Gastrocnemius medialis (tissue), 4 donors: ENCODE measurements around the gene INF2. TPM values are rescaled to one million over a fixed set of nuclear protein-coding genes. Genes with fewer than 3 reads are reported as not detected.

Source experiments
- ATAC-seq, 2 donors: fragments of 150-250 bp; one replicate each; pipeline ENCODE4 v1.9.1; 2016
- DNase-seq, 2 donors: peaks; one replicate each; pipeline ENCODE4 v3.0.0-alpha.2; 2019
- H3K27ac ChIP-seq, 4 donors: fragments of 200-600 bp; sonication (generic); 1 replicate in 1 of 4; 2 replicates in 3 of 4; pipeline ENCODE4 v1.5.1; 2016 to 2018; ENCODE audit warnings: mild to moderate bottlenecking in 2 of 4, moderate library complexity in 1 of 4
- H3K27me3 ChIP-seq, 3 donors: fragments of 200-600 bp; sonication (generic) in 2 of 3; 1 replicate in 1 of 3; 2 replicates in 2 of 3; pipeline versions ENCODE4 v1.5.1 to v1.6.0; 2016 to 2019; ENCODE audit warnings: mild to moderate bottlenecking in 1 of 3, moderate library complexity in 1 of 3
- H3K36me3 ChIP-seq, 2 donors: fragments of 200-600 bp; sonication (generic) in 1 of 2; one replicate each; pipeline ENCODE4 v1.5.1; 2017 to 2018
- H3K4me1 ChIP-seq, 2 donors: fragments of 200-600 bp; sonication (generic) in 1 of 2; one replicate each; pipeline ENCODE4 v1.5.1; 2016 to 2017; ENCODE audit warnings: mild to moderate bottlenecking in 2 of 2
- H3K4me3 ChIP-seq, 4 donors: fragments of 200-600 bp; sonication (generic) in 3 of 4; 1 replicate in 1 of 4; 2 replicates in 3 of 4; pipeline ENCODE4 v1.5.1; 2016 to 2019; ENCODE audit warnings: mild to moderate bottlenecking in 2 of 4
- H3K9me3 ChIP-seq, 3 donors: fragments of 200-600 bp; sonication (generic) in 2 of 3; 1 replicate in 1 of 3; 2 replicates in 2 of 3; pipeline ENCODE4 v1.5.1; 2016 to 2019
- POLR2A ChIP-seq, 2 donors: fragments of 450-650 bp; IDR thresholded peaks; one replicate each; pipeline ENCODE4 v1.6.1; 2017; ENCODE audit warnings: antibody characterized with exemption in 2 of 2, mild to moderate bottlenecking in 2 of 2, moderate library complexity in 2 of 2
- in situ Hi-C, 4 donors: fragments of 200-750 bp; cut with MboI; loops; one replicate each; pipeline versions ENCODE4 v1.15.0 to v1.8.0; 2017; ENCODE audit warnings: low sequenced_read_pairs in 4 of 4
- intact Hi-C: fragments of 100-400 bp; cut with DNase I; formaldehyde crosslinking; loops from one replicate; pipeline ENCODE4 v1.15.1; 2023; ENCODE audit warnings: low total_unique reads
- total RNA-seq, 4 donors: library from RNA; depleted of rRNA; stranded (reverse); fragments of >200 nt; gene quantifications; one replicate each; pipeline versions ENCODE4 v1.1.0 to v1.2.3, GENCODE V29; 2016
- TF ChIP-seq, protein P1 (sequence below), 5 experiments: fragments of 450-650 bp in 3 of 5; fragments of 200-600 bp in 2 of 5; sonication (generic) in 2 of 5; IDR thresholded peaks in 4 of 5; conservative IDR thresholded peaks in 1 of 5; 1 replicate in 4 of 5; 2 replicates in 1 of 5; pipeline ENCODE4 v1.5.1; 2016 to 2019; ENCODE audit warnings: antibody characterized with exemption in 5 of 5, mild to moderate bottlenecking in 3 of 5, moderate library complexity in 3 of 5

Gene INF2
- total RNA-seq, 4 donors from 2014 or later: 11.6 to 34.6 (median 19.7) TPM

DNA sequence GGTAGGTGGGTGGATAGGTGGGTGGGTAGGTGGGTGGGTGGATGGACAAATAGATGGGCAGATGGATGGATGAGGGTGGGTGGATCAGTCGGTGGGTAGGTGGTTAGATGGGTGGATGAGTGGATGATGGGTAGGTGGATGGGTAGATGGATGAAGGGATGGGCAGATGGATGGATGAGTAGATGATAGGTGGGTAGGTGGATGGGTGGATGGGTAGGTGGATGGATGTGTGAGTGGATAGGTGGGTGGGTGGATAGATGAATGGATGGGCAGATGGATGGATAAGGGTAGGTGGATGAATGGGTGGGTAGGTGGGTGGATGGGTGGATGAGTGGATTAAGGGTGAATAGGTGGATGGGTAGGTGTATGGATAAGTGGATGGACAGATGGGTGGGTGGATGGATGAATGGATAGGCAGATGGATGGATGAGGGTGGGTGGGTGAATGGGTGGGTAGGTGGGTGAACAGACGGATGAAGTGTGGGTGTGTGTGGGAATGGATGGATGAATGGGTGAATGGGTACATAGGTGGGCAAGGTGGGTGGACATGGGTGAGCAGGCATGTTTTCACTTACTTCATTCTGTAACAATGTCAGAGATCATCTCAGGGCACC lies 3.3 kb upstream of the INF2 start:
- DNase-seq: no peak
- H3K4me3 ChIP-seq: no peak overlapping the region
- H3K9me3 ChIP-seq: no peaks in the 10 kb centered on the region
- H3K27ac ChIP-seq: no peak overlapping the region
- intact Hi-C loops (no loop called here), in situ Hi-C loops (no loop called here)
- TF ChIP-seq POLR2A (IDR thresholded peaks at IDR 0.05): no peak
- TF ChIP-seq, protein P1, sequence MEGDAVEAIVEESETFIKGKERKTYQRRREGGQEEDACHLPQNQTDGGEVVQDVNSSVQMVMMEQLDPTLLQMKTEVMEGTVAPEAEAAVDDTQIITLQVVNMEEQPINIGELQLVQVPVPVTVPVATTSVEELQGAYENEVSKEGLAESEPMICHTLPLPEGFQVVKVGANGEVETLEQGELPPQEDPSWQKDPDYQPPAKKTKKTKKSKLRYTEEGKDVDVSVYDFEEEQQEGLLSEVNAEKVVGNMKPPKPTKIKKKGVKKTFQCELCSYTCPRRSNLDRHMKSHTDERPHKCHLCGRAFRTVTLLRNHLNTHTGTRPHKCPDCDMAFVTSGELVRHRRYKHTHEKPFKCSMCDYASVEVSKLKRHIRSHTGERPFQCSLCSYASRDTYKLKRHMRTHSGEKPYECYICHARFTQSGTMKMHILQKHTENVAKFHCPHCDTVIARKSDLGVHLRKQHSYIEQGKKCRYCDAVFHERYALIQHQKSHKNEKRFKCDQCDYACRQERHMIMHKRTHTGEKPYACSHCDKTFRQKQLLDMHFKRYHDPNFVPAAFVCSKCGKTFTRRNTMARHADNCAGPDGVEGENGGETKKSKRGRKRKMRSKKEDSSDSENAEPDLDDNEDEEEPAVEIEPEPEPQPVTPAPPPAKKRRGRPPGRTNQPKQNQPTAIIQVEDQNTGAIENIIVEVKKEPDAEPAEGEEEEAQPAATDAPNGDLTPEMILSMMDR (IDR thresholded peaks at IDR 0.05 in 4 of 5, conservative IDR thresholded peaks at IDR 0.05 in 1 of 5): no peak
- ATAC-seq: no peak
- peaks cover 39 to 44% of the 10 kb centered on the region in 2 donors for H3K4me1 ChIP-seq
- no peaks in the 10 kb centered on the region for H3K36me3 ChIP-seq
- H3K27me3 ChIP-seq: no peaks in the 10 kb centered on the region

DNA sequence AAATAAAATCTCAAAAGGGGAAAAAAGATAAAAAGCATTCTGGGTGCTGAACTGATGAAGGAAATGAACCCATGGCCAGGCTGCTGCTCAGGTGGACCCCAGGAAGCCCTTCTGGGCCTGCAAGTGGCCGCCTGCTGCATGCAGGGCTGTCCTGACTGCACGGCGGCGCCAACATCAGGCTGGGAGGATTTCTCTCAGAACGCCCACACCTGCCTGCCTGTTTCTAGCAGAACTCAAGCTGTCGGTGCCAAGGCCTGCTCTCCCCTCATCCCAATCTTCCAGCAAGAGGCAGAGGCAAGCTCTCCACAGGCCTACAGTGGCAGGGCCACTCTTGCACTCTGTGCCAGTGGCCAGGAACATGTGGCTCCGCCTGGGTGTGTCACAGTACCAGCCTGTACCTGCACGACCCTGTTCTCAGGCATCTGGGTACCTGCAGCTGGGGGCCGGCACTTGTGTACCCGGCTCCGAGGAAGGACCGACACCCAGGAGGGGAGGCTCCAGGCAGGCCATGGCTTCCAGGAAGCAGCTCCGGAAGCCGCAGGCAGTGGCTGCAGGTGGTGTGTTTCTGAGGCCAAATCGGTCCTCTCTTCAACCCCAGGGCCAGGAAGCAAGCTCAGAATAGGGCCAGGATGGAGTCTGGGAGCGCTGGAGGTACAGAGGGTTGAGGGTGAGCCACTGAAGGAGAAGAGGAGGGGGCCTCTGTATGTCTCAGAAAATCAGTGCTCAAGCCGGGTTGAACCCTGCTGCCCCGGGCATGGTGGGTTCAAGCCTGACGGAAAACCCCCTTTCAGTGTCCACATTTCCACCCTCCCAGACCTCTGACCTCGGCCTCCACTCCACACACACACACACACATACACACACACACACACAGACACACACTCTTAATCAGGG lies 2.5 kb upstream of the INF2 start:
- TF ChIP-seq POLR2A (IDR thresholded peaks at IDR 0.05): no peak
- TF ChIP-seq, protein P1 (IDR thresholded peaks at IDR 0.05 in 4 of 5, conservative IDR thresholded peaks at IDR 0.05 in 1 of 5): no peak
- H3K4me1 ChIP-seq: peaks cover 35 to 41% of the 10 kb centered on the region in 2 donors
- H3K27me3 ChIP-seq: no peaks in the 10 kb centered on the region
- H3K27ac ChIP-seq: peak overlapping the region in 1 of 4 donors; percentile 87
- no peak overlapping the region for H3K4me3 ChIP-seq
- intact Hi-C loops (no loop called here), in situ Hi-C loops (no loop called here)
- no peak for DNase-seq
- H3K36me3 ChIP-seq: no peaks in the 10 kb centered on the region
- ATAC-seq: no peak
- no peaks in the 10 kb centered on the region for H3K9me3 ChIP-seq

GRCh38 chr14:104687601-104688504 lies 1.6 kb upstream of the INF2 start:
- no peaks in the 10 kb centered on the region for H3K9me3 ChIP-seq
- intact Hi-C loops (loop anchor here (1.0 kb wide), 1 partner anchor 34 kb away; no protein-coding TSS in a partner anchor), in situ Hi-C loops (no loop called here)
- peaks cover 29 to 36% of the 10 kb centered on the region in 2 donors for H3K4me1 ChIP-seq
- DNase-seq (peak; percentile 88 to 94), ATAC-seq (peak; percentile 73 to 81)
- TF ChIP-seq, protein P1 (IDR thresholded peaks at IDR 0.05 in 4 of 5, conservative IDR thresholded peaks at IDR 0.05 in 1 of 5): no peak
- TF ChIP-seq POLR2A (IDR thresholded peaks at IDR 0.05): peak; percentile 42 to 53
- H3K4me3 ChIP-seq: peak overlapping the region; percentile 54 to 86 (median 64)
- no peaks in the 10 kb centered on the region for H3K27me3 ChIP-seq
- peak overlapping the region; percentile 80 to 87 (median 84) for H3K27ac ChIP-seq
- H3K36me3 ChIP-seq: no peaks in the 10 kb centered on the region

DNA sequence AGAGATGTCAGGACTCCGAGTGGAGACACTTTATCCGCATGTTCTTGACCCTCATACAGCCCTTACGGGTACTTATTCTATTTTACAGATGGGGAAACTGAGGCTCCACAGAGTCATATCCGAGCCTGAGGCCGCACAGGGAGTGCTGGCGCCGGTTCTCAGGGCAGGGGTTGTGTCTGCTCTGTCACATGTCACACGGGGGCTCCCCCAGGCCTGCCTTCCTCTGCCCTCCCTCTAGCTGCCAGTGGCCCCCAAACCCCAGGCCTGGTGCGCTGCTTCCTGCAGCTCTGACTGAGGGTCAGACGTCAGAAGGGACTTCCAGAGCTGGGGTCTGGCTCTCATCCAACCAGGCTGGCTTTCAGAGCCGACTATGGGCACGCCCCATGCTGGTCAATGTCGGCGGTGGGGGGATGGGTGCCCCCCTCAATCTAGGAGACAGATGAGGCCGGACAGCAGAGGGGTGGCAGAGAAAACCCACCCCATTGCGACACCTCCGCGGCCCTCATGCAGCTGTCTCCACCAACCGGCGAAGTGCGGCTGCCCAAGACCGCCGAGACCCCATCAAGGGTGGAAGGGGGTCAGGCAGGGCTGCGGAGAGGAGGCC lies 811 bp upstream of the INF2 start:
- peak overlapping the region; percentile 80 to 87 (median 84) for H3K27ac ChIP-seq
- DNase-seq (no peak), ATAC-seq (peak in 1 of 2 donors; percentile 3)
- peak overlapping the region; percentile 54 to 86 (median 64) for H3K4me3 ChIP-seq
- no peaks in the 10 kb centered on the region for H3K36me3 ChIP-seq
- no peaks in the 10 kb centered on the region for H3K9me3 ChIP-seq
- H3K4me1 ChIP-seq: peaks cover 29 to 36% of the 10 kb centered on the region in 2 donors
- TF ChIP-seq, protein P1 (IDR thresholded peaks at IDR 0.05 in 4 of 5, conservative IDR thresholded peaks at IDR 0.05 in 1 of 5): no peak
- no peak for TF ChIP-seq POLR2A (IDR thresholded peaks at IDR 0.05)
- no peaks in the 10 kb centered on the region for H3K27me3 ChIP-seq
- in situ Hi-C loops: no loop called here
- intact Hi-C loops: loop anchor here (1.0 kb wide), 1 partner anchor 34 kb away; no protein-coding TSS in a partner anchor
